Measurements from ENCODE around the gene SYT9. TPM values are rescaled to one million over a fixed set of nuclear protein-coding genes. Genes with fewer than 3 reads are reported as not detected.

The SYT9 gene
- total RNA-seq, 1 donor from 2014 or later = 0.07 TPM

DNA sequence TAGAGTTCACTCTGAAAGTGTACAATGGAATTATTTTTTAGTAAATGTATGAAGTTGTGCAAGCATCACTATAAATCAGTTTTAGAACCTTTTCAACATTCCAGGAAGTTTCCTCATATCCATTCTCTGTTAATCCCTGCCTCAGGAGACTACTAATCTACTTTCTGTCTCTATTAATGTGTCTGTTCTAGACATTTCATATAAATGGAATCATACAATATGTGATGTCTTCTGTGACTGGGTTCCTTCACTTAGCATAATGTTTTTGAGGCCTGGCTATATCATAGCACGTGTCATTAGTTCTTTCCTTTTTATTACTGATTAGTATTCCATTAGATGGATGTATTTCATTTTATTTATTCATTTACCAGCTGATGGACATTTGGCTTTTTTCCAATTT lies 17.1 kb downstream of the SYT9 start:
- Mint-ChIP-seq H3K9me3 (ENCODE audit: low read depth) (no peaks in the 10 kb centered on the region), H3K27me3 (ENCODE audit: low read depth) (peaks cover 8% of the 10 kb centered on the region), H3K4me3 (ENCODE audit: unreplicated experiment) (no peak overlapping the region), H3K27ac (ENCODE audit: unreplicated experiment) (no peak overlapping the region), H3K36me3 (ENCODE audit: low read depth) (no peaks in the 10 kb centered on the region), H3K4me1 (ENCODE audit: low read depth) (no peaks in the 10 kb centered on the region)
- TF ChIP-seq CTCF (IDR thresholded peaks at IDR 0.05) = no peak
- DNase-seq (ENCODE audit: low spot score) = no peak

DNA sequence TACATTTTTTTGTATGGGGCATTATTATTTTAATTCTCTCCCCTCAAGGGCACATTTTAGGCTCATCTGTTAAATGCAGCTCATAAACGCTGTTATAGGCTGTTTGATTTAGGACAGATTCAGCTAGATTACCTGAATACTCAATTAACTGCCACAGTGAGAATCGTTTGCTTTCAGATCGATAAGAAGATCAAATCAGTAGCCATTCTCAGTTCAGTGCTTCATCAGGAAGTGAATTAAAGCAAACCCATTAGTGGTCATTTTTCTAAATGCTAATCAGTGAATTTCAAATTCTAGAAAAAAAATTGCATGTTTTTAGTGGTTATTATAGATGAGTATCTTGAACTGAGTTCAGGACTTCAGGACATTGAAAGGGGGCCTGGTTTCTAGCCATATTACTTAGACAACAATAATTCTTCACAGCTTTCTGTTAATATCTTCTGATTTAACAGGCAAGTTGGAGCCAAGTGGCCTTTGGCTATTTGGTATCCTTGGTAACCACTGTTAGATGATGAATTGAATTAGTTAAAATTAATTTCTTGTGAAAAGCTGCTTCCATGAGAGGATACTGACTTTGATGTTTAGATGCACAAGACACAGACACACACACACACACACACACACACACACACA lies 18.6 kb downstream of the SYT9 start:
- H3K27me3 Mint-ChIP-seq (ENCODE audit: low read depth) = peaks cover 8% of the 10 kb centered on the region
- no peaks in the 10 kb centered on the region for H3K4me1 Mint-ChIP-seq (ENCODE audit: low read depth)
- no peaks in the 10 kb centered on the region for H3K36me3 Mint-ChIP-seq (ENCODE audit: low read depth)
- no peak overlapping the region for H3K27ac Mint-ChIP-seq (ENCODE audit: unreplicated experiment)
- H3K4me3 Mint-ChIP-seq (ENCODE audit: unreplicated experiment) = no peak overlapping the region
- H3K9me3 Mint-ChIP-seq (ENCODE audit: low read depth) = no peaks in the 10 kb centered on the region
- no peak for TF ChIP-seq CTCF (IDR thresholded peaks at IDR 0.05)
- no peak for DNase-seq (ENCODE audit: low spot score)

DNA sequence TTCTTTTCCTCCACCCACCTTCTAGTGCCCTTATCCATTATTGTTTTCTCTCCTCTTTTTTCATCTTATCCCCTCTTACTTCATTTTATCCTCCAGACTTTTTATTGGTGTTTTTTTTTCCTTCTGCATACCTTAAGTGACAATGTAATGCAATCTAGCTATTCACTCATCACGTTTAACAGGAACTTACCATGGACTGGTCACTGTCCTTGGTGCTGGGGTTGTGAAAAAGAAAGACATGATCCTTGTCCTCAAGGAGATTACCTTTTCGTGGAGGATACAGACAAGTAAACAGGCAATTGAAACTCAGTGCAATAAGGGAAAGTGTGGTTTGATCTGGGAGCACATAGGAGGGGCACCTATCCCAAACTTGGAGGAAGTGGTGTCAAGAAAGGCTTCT lies 20.7 kb downstream of the SYT9 start:
- TF ChIP-seq CTCF (IDR thresholded peaks at IDR 0.05) = no peak
- Mint-ChIP-seq H3K4me3 (ENCODE audit: unreplicated experiment) (no peak overlapping the region), H3K36me3 (ENCODE audit: low read depth) (no peaks in the 10 kb centered on the region), H3K27me3 (ENCODE audit: low read depth) (peaks cover 11% of the 10 kb centered on the region), H3K27ac (ENCODE audit: unreplicated experiment) (no peak overlapping the region), H3K9me3 (ENCODE audit: low read depth) (no peaks in the 10 kb centered on the region), H3K4me1 (ENCODE audit: low read depth) (no peaks in the 10 kb centered on the region)
- DNase-seq (ENCODE audit: low spot score) = no peak

GRCh38 chr11:7275133-7275532 lies 23.4 kb downstream of the SYT9 start:
- H3K27me3 Mint-ChIP-seq (ENCODE audit: low read depth) = peaks cover 3% of the 10 kb centered on the region
- H3K4me1 Mint-ChIP-seq (ENCODE audit: low read depth) = peaks cover 3% of the 10 kb centered on the region
- no peak overlapping the region for H3K4me3 Mint-ChIP-seq (ENCODE audit: unreplicated experiment)
- no peak for TF ChIP-seq CTCF (IDR thresholded peaks at IDR 0.05)
- H3K36me3 Mint-ChIP-seq (ENCODE audit: low read depth) = no peaks in the 10 kb centered on the region
- no peak overlapping the region for H3K27ac Mint-ChIP-seq (ENCODE audit: unreplicated experiment)
- H3K9me3 Mint-ChIP-seq (ENCODE audit: low read depth) = no peaks in the 10 kb centered on the region
- no peak for DNase-seq (ENCODE audit: low spot score)

GRCh38 chr11:7278314-7278917 lies 26.7 kb downstream of the SYT9 start:
- Mint-ChIP-seq H3K9me3 (ENCODE audit: low read depth) (no peaks in the 10 kb centered on the region), H3K4me1 (ENCODE audit: low read depth) (peaks cover 6% of the 10 kb centered on the region), H3K27ac (ENCODE audit: unreplicated experiment) (no peak overlapping the region), H3K36me3 (ENCODE audit: low read depth) (no peaks in the 10 kb centered on the region), H3K27me3 (ENCODE audit: low read depth) (peaks cover 3% of the 10 kb centered on the region), H3K4me3 (ENCODE audit: unreplicated experiment) (no peak overlapping the region)
- peak; percentile 80 for TF ChIP-seq CTCF (IDR thresholded peaks at IDR 0.05)
- DNase-seq (ENCODE audit: low spot score) = no peak
